NB4 (cell line): ENCODE results near the gene RCN1.

ENCODE experiments used
- CTCF ChIP-seq: IDR thresholded peaks from one replicate; pipeline ENCODE4 v1.5.1; 2012; ENCODE audit warnings: low read depth, low read length
- MYC ChIP-seq: IDR thresholded peaks from 2 replicates; pipeline ENCODE4 v1.6.1; 2011; ENCODE audit warnings: low read depth, low read length

- TF ChIP-seq CTCF (no peak), MYC (no peak)
Measured at GRCh38 chr11:32115446-32115845, 24.6 kb downstream of the RCN1 start.
